HepG2 (cell line): ENCODE data around the gene GPN2. TPM values are rescaled to one million over a fixed set of nuclear protein-coding genes. Genes with fewer than 3 reads are reported as not detected.
A peak's percentile ranks its signal among the peaks of the same experiment; 100 is the strongest.

Experiments used
- ARNT2 ChIP-seq: sonication (generic); formaldehyde crosslinking; IDR thresholded peaks from 2 replicates; pipeline ENCODE4 v1.8.0; 2022; ENCODE audit warnings: mild to moderate bottlenecking, low read depth, missing genetic modification reagents, moderate library complexity
- CAMTA2 ChIP-seq: sonication (generic); formaldehyde crosslinking; IDR thresholded peaks from 2 replicates; pipeline ENCODE4 v1.4.0; 2020; ENCODE audit warnings: mild to moderate bottlenecking, missing genetic modification reagents, borderline replicate concordance
- CBX5 ChIP-seq: sonication (generic); formaldehyde crosslinking; IDR thresholded peaks from 2 replicates; pipeline ENCODE4 v1.4.0; 2020; ENCODE audit warnings: missing genetic modification reagents, borderline replicate concordance
- DNMT3B ChIP-seq: conservative IDR thresholded peaks from 2 replicates; pipeline ENCODE4 v1.6.1; 2016; ENCODE audit warnings: missing biosample characterization, control low read depth
- EEA1 ChIP-seq: sonication (generic); formaldehyde crosslinking; IDR thresholded peaks from 2 replicates; pipeline ENCODE4 v1.5.1; 2020; ENCODE audit warnings: mild to moderate bottlenecking, missing genetic modification reagents, borderline replicate concordance
- FIP1L1 ChIP-seq: fragments of 200-400 bp; formaldehyde crosslinking; IDR thresholded peaks from 2 replicates; pipeline ENCODE4 v1.6.1; 2018; ENCODE audit warnings: low read depth, mild to moderate bottlenecking, low read length, moderate library complexity, borderline replicate concordance; ENCODE audit not compliant: insufficient read depth
- FOXO4 ChIP-seq: sonication (generic); formaldehyde crosslinking; conservative IDR thresholded peaks from 2 replicates; pipeline ENCODE4 v1.8.1; 2023; ENCODE audit warnings: missing genetic modification reagents
- GPN1 ChIP-seq: sonication (generic); formaldehyde crosslinking; IDR thresholded peaks from 2 replicates; pipeline ENCODE4 v1.5.1; 2020; ENCODE audit warnings: missing genetic modification reagents, borderline replicate concordance
- KLF15 ChIP-seq: sonication (generic); formaldehyde crosslinking; IDR thresholded peaks from 2 replicates; pipeline ENCODE4 v1.8.1; 2023; ENCODE audit warnings: borderline replicate concordance, mild to moderate bottlenecking, inconsistent platforms, missing genetic modification reagents, mixed read lengths
- MED8 ChIP-seq: sonication (generic); formaldehyde crosslinking; IDR thresholded peaks from 2 replicates; pipeline ENCODE4 v1.8.1; 2023; ENCODE audit warnings: mild to moderate bottlenecking, missing genetic modification reagents; ENCODE audit not compliant: insufficient replicate concordance
- PCBP1 ChIP-seq: fragments of 200-400 bp; formaldehyde crosslinking; IDR thresholded peaks from 2 replicates; pipeline ENCODE4 v1.6.1; 2017; ENCODE audit warnings: mild to moderate bottlenecking, low read depth, low read length, borderline replicate concordance
- POGZ ChIP-seq: sonication (generic); formaldehyde crosslinking; IDR thresholded peaks from 2 replicates; pipeline ENCODE4 v1.4.0; 2020; ENCODE audit warnings: mild to moderate bottlenecking, missing genetic modification reagents
- RAD21 ChIP-seq: fragments of 450-650 bp; formaldehyde crosslinking; IDR thresholded peaks from 2 replicates; pipeline ENCODE4 v1.5.0; 2020; ENCODE audit warnings: mild to moderate bottlenecking
- RBFOX2 ChIP-seq: fragments of 200-400 bp; formaldehyde crosslinking; IDR thresholded peaks from 2 replicates; pipeline ENCODE4 v1.6.1; 2017; ENCODE audit warnings: low read depth, mild to moderate bottlenecking, low read length
- SIX1 ChIP-seq: sonication (generic); formaldehyde crosslinking; IDR thresholded peaks from 2 replicates; pipeline ENCODE4 v1.4.0; 2020; ENCODE audit warnings: missing genetic modification reagents, borderline replicate concordance
- SNAI1 ChIP-seq: sonication (generic); formaldehyde crosslinking; IDR thresholded peaks from 2 replicates; pipeline ENCODE4 v1.5.0; 2020; ENCODE audit warnings: mild to moderate bottlenecking, missing genetic modification reagents, borderline replicate concordance
- STAT5B ChIP-seq: sonication (generic); formaldehyde crosslinking; IDR thresholded peaks from 2 replicates; pipeline ENCODE4 v1.4.0; 2020; ENCODE audit warnings: missing genetic modification reagents
- TBP ChIP-seq: sonication (generic); formaldehyde crosslinking; IDR thresholded peaks from 2 replicates; pipeline ENCODE4 v1.5.0; 2020; ENCODE audit warnings: missing genetic modification reagents
- THAP11 ChIP-seq: IDR thresholded peaks from 2 replicates; pipeline ENCODE4 v1.6.1; 2016; ENCODE audit warnings: missing biosample characterization, missing genetic modification reagents
- ZBTB43 ChIP-seq: sonication (generic); formaldehyde crosslinking; conservative IDR thresholded peaks from 2 replicates; pipeline ENCODE4 v1.4.0; 2020; ENCODE audit warnings: missing genetic modification reagents
- ZFP90 ChIP-seq: sonication (generic); formaldehyde crosslinking; IDR thresholded peaks from 2 replicates; pipeline ENCODE4 v1.8.0; 2022; ENCODE audit warnings: missing genetic modification reagents, mild to moderate bottlenecking, inconsistent platforms, borderline replicate concordance
- ZMAT3 ChIP-seq: sonication (generic); formaldehyde crosslinking; conservative IDR thresholded peaks from 2 replicates; pipeline ENCODE4 v1.7.0; 2021; ENCODE audit warnings: missing genetic modification reagents
- ZNF33B ChIP-seq: sonication (generic); formaldehyde crosslinking; IDR thresholded peaks from 2 replicates; pipeline ENCODE4 v1.5.1; 2020; ENCODE audit warnings: mild to moderate bottlenecking, missing genetic modification reagents
- ZNF605 ChIP-seq: sonication (generic); formaldehyde crosslinking; IDR thresholded peaks from 2 replicates; pipeline ENCODE4 v1.8.0; 2022; ENCODE audit warnings: mild to moderate bottlenecking, missing genetic modification reagents
- ZNF616 ChIP-seq: sonication (generic); formaldehyde crosslinking; IDR thresholded peaks from 2 replicates; pipeline ENCODE4 v1.5.0; 2020; ENCODE audit warnings: low read depth, mild to moderate bottlenecking, missing genetic modification reagents
- ZNF691 ChIP-seq: sonication (generic); formaldehyde crosslinking; IDR thresholded peaks from 2 replicates; pipeline ENCODE4 v1.4.0; 2020; ENCODE audit warnings: missing genetic modification reagents, low read depth, mild to moderate bottlenecking, borderline replicate concordance
- ZNF841 ChIP-seq: sonication (generic); formaldehyde crosslinking; IDR thresholded peaks from 2 replicates; pipeline ENCODE4 v1.8.1; 2023; ENCODE audit warnings: missing genetic modification reagents, borderline replicate concordance
- polyA plus RNA-seq, 8 experiments: library from polyadenylated mRNA; depleted of rRNA in 3 of 8; stranded (reverse) in 7 of 8; unstranded in 1 of 8; fragments of >200 nt; fragmentation: Illumina TruSeq in 4 of 8; extraction: Trizol in 4 of 8; gene quantifications; 2 replicates each; pipeline versions ENCODE4 v1.2.1 to v1.2.3, GENCODE V29; 2011 to 2016; ENCODE audit warnings: low read depth in 4 of 8, missing spikeins in 1 of 8, mixed read lengths in 1 of 8; ENCODE audit not compliant: insufficient read depth in 1 of 8
- total RNA-seq, 5 experiments: library from RNA; depleted of rRNA; stranded (reverse); fragments of >200 nt; fragmentation: Illumina TruSeq; extraction: Trizol; gene quantifications; 2 replicates each; pipeline ENCODE4 v1.2.3, GENCODE V29; 2016; ENCODE audit warnings: low read depth in 1 of 5

The GPN2 gene
- total and polyA plus RNA-seq, 2 of the 13 experiments (the other 11 are each of a cell fraction or from before 2014, with no cell fraction given), result 19.3 to 38.9 TPM

- TF ChIP-seq ZNF691 (CRISPR knock-in tag) (no peak), PCBP1 (0 out of 2 replicates have a peak, but pooled peaks have one; percentile 41), SNAI1 (CRISPR knock-in tag) (no peak; the same call in 1 of the 2 replicates), TBP (CRISPR knock-in tag) (no peak), ZBTB43 (CRISPR knock-in tag) (peak; percentile 77), ZNF33B (CRISPR knock-in tag) (no peak; the same call in 1 of the 2 replicates), ZNF841 (CRISPR knock-in tag) (no peak), STAT5B (CRISPR knock-in tag) (no peak), KLF15 (CRISPR knock-in tag) (no peak), GPN1 (CRISPR knock-in tag) (no peak), CBX5 (no peak; the same call in 1 of the 2 replicates), THAP11 (CRISPR knock-in tag) (peak; percentile 58; the same call in 1 of the 2 replicates), FOXO4 (CRISPR knock-in tag) (no peak), DNMT3B (CRISPR knock-in tag) (0 out of 2 replicates have a peak, but pooled peaks have one; percentile 29), ZFP90 (CRISPR knock-in tag) (peak; percentile 73; the same call in 1 of the 2 replicates), FIP1L1 (no peak), EEA1 (CRISPR knock-in tag) (peak; percentile 27; the same call in 1 of the 2 replicates), ZNF616 (CRISPR knock-in tag) (peak; percentile 61), CAMTA2 (no peak), POGZ (CRISPR knock-in tag) (peak; percentile 14; the same call in 1 of the 2 replicates), ARNT2 (peak; percentile 88; the same call in 1 of the 2 replicates), ZNF605 (CRISPR knock-in tag) (peak; percentile 65), RAD21 (peak; percentile 7; the same call in 1 of the 2 replicates), RBFOX2 (peak; percentile 81), MED8 (CRISPR knock-in tag) (peak; percentile 52), ZMAT3 (0 out of 2 replicates have a peak, but pooled peaks have one; percentile 66), SIX1 (CRISPR knock-in tag) (no peak)
These were observed 25.2 kb downstream of the GPN2 start (continued) for GRCh38 chr1:26864610-26865480.
